IPS DF 6.9 (cell line): ENCODE measurements around the gene SALL4.
"Not testable (repeated sequence)": the region's sequence is repeated elsewhere in the genome, so short reads cannot be mapped to it uniquely, and the experiment has no call there.

Experiments
- DNase-seq: peaks from one replicate; pipeline ENCODE4 v3.0.0-alpha.2; 2013; ENCODE audit warnings: low read depth, low spot score
- H3K27ac ChIP-seq: one replicate; pipeline ENCODE4 v1.5.1; 2013; ENCODE audit warnings: low read length, control low read depth
- H3K27me3 ChIP-seq: 2 replicates; pipeline ENCODE4 v1.6.1; 2013; ENCODE audit warnings: mild to moderate bottlenecking, low read length; ENCODE audit not compliant: control insufficient read depth, insufficient read depth
- H3K36me3 ChIP-seq: 2 replicates; pipeline ENCODE4 v1.6.1; 2013; ENCODE audit warnings: low read length; ENCODE audit not compliant: control insufficient read depth, insufficient read depth
- H3K4me1 ChIP-seq: 2 replicates; pipeline ENCODE4 v1.6.1; 2013; ENCODE audit warnings: low read length; ENCODE audit not compliant: control insufficient read depth, insufficient read depth
- H3K4me3 ChIP-seq: 2 replicates; pipeline ENCODE4 v1.5.1; 2013; ENCODE audit warnings: mild to moderate bottlenecking, low read length
- H3K9me3 ChIP-seq: 2 replicates; pipeline ENCODE4 v1.6.1; 2013; ENCODE audit warnings: low read length, inconsistent platforms; ENCODE audit not compliant: control insufficient read depth, insufficient read depth
- WGBS: extraction: QIAGEN DNeasy Blood & Tissue Kit; methylation state at CpG from one replicate; pipeline ENCODE4 v1.1.7; 2013; ENCODE audit warnings: mixed read lengths, missing lambda C conversion rate; ENCODE audit not compliant: insufficient read length, insufficient coverage; 5-methylcytosine and 5-hydroxymethylcytosine counted together

SALL4 gene

GRCh38 chr20:51738261-51738660 is 64.1 kb downstream of the SALL4 start:
- H3K9me3 ChIP-seq, H3K36me3 ChIP-seq, H3K27ac ChIP-seq, H3K4me1 ChIP-seq, H3K27me3 ChIP-seq, H3K4me3 ChIP-seq, DNase-seq: not testable (repeated sequence)
- WGBS, result no CpG with 5 or more reads among the region's 15 CpGs

DNA sequence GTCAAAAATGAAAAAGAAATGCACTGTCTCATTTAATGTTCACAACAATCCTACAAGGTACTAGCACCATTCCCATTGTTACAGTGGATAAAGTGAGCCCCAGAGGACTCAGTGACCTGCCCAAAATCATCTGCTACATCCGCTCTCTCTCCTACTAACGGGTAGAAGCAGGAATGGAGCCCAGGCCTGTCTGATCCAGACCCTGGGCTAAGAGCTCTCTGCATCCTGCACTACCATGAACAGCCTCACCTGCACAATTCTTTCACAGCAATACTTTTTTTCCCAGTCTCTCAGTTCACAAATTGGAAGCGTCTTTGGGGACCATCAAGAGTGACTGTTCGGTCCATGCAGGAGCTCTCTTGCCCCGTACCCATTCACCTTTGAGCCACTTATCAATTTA is 65.4 kb downstream of the SALL4 start:
- H3K4me1 ChIP-seq, result no peaks in the 10 kb centered on the region

DNA sequence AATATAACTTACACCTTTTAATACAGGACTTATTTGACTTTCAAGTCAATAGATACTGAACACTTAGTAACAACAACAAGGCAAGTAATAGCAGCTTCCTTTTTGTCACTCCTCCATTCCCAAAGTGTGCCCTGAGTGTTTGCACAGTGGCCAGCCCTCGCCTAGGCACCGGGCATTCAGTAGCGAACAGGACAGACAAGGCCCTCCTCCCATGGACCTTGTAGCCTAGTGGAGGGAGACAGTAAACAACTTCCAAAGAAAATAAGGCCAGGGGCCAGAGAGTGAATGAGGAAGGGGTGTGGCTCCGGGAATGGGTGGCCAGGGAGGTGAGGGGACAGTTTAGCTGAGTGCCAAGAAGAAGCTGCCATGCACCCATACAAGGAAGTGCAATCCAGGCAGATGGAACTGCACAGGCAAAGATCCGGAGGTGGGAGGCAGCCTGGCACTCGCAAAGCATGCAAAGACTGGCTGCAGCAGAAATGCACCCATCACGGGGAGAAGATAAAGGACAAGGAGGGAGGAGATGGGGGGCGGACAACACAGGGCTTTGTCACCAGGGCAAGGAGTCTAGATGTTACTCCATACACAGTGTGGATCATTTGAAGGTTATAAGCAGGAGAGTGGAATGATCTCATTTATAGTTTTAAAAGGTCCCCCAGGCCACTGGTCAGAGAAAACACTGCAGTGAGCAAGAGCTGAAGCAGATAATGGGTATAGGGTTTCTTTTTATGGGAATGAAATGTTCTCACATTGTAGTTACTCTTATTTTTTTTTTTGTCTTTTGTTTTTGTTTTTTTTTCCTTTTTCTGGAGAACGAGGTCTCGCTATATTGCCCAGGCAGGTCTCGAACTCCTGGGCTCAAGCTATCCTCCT is 66.4 kb downstream of the SALL4 start:
- Histone ChIP-seq H3K36me3 (no peaks in the 10 kb centered on the region; the same call in 1 of the 2 replicates), H3K4me3 (no peak overlapping the region), H3K27ac (no peak overlapping the region), H3K9me3 (no peaks in the 10 kb centered on the region), H3K27me3 (no peaks in the 10 kb centered on the region), H3K4me1 (no peaks in the 10 kb centered on the region)
- DNase-seq, result no peak
- WGBS, result no CpG with 5 or more reads among the region's 11 CpGs

More for the DNA sequence above, 65.4 kb downstream of the SALL4 start:
- no peaks in the 10 kb centered on the region; the same call in 1 of the 2 replicates for H3K36me3 ChIP-seq
- H3K9me3 ChIP-seq, result no peaks in the 10 kb centered on the region
- DNase-seq, result no peak
- no peak overlapping the region for H3K27ac ChIP-seq
- no peaks in the 10 kb centered on the region for H3K27me3 ChIP-seq
- WGBS, result no CpG with 5 or more reads among the region's 5 CpGs
- H3K4me3 ChIP-seq, result no peak overlapping the region

- WGBS, result no CpG with 5 or more reads among the region's 13 CpGs
- Histone ChIP-seq H3K27me3 (no peaks in the 10 kb centered on the region), H3K4me1 (no peaks in the 10 kb centered on the region), H3K36me3 (no peaks in the 10 kb centered on the region; the same call in 1 of the 2 replicates), H3K4me3 (no peak overlapping the region), H3K27ac (no peak overlapping the region), H3K9me3 (no peaks in the 10 kb centered on the region)
- no peak for DNase-seq
Observed at GRCh38 chr20:51734876-51735720, 67.2 kb downstream of the SALL4 start.

GRCh38 chr20:51733070-51733469 is 69.3 kb downstream of the SALL4 start:
- Histone ChIP-seq H3K36me3 (no peaks in the 10 kb centered on the region), H3K4me1 (no peaks in the 10 kb centered on the region), H3K4me3 (no peak overlapping the region), H3K27ac (no peak overlapping the region), H3K27me3 (no peaks in the 10 kb centered on the region), H3K9me3 (no peaks in the 10 kb centered on the region)
- DNase-seq, result no peak
- WGBS, result no CpG with 5 or more reads among the region's 3 CpGs
